ENCODE results near the gene ALAD. TPM values are rescaled to one million over a fixed set of nuclear protein-coding genes. Genes with fewer than 3 reads are reported as not detected.

ALAD gene
- total and polyA plus RNA-seq, 2 of the 13 experiments (the other 11 are each of a cell fraction or from before 2014, with no cell fraction given): 21.8 to 30.1 TPM

GRCh38 chr9:113401027-113401792 is at the start of gene ALAD (continued):
- TF ChIP-seq HOMEZ (CRISPR knock-in tag; IDR thresholded peaks at IDR 0.05; ENCODE audit: low read depth) (0 out of 2 replicates have a peak, but pooled peaks have one; percentile 48), KDM4B (CRISPR knock-in tag; IDR thresholded peaks at IDR 0.05) (no peak), WIZ (CRISPR knock-in tag; IDR thresholded peaks at IDR 0.05) (peak; percentile 60; the same call in 1 of the 2 replicates), MEIS1 (CRISPR knock-in tag; IDR thresholded peaks at IDR 0.05; ENCODE audit: borderline replicate concordance) (no peak), ZNF564 (CRISPR knock-in tag; IDR thresholded peaks at IDR 0.05) (no peak), BHLHE40 (IDR thresholded peaks at IDR 0.05; ENCODE audit: low read length) (no peak), ZNF512B (CRISPR knock-in tag; IDR thresholded peaks at IDR 0.05; ENCODE audit: borderline replicate concordance) (no peak), ZKSCAN5 (CRISPR knock-in tag; IDR thresholded peaks at IDR 0.05) (no peak), DR1 (CRISPR knock-in tag; IDR thresholded peaks at IDR 0.05) (peak; percentile 81; the same call in 1 of the 2 replicates), ZBTB44 (CRISPR knock-in tag; IDR thresholded peaks at IDR 0.05) (no peak), THAP11 (CRISPR knock-in tag; IDR thresholded peaks at IDR 0.05) (peak; percentile 81), MTF1 (CRISPR knock-in tag; IDR thresholded peaks at IDR 0.05) (no peak), ZNF331 (CRISPR knock-in tag; IDR thresholded peaks at IDR 0.05) (peak; percentile 90), CREB3 (CRISPR knock-in tag; IDR thresholded peaks at IDR 0.05) (0 out of 2 replicates have a peak, but pooled peaks have one; percentile 62), SCMH1 (CRISPR knock-in tag; IDR thresholded peaks at IDR 0.05; ENCODE audit: borderline replicate concordance) (no peak), BATF2 (CRISPR knock-in tag; IDR thresholded peaks at IDR 0.05) (no peak), ZNF337 (CRISPR knock-in tag; IDR thresholded peaks at IDR 0.05; ENCODE audit: borderline replicate concordance, low read depth) (peak; percentile 60), ZNF749 (CRISPR knock-in tag; IDR thresholded peaks at IDR 0.05; ENCODE audit: borderline replicate concordance) (no peak), NFE2 (CRISPR knock-in tag; IDR thresholded peaks at IDR 0.05) (no peak), ZNF543 (CRISPR knock-in tag; IDR thresholded peaks at IDR 0.05) (0 out of 2 replicates have a peak, but pooled peaks have one; percentile 67), MAFF (IDR thresholded peaks at IDR 0.05; ENCODE audit: low read depth, low read length) (peak; percentile 21; the same call in 1 of the 2 replicates), PLRG1 (conservative IDR thresholded peaks at IDR 0.05) (no peak), ZNF615 (CRISPR knock-in tag; IDR thresholded peaks at IDR 0.05; ENCODE audit: borderline replicate concordance) (no peak)

Data from HepG2 (cell line).